ENCODE measurements around the gene FUT7.

FUT7 gene

GRCh38 chr9:137031904-137032640 is at the start of gene FUT7:
FUT7 (minus strand) TSS chr9:137032088; CDS start chr9:137031991, 97 bp downstream.
- Histone ChIP-seq H4K20me1 (ENCODE audit: insufficient read depth) (no peaks in the 10 kb centered on the region), H3K4me1 (ENCODE audit: low read depth, poor library complexity, severe bottlenecking) (peaks cover 44% of the 10 kb centered on the region), H3K4me3 (IDR thresholded peaks at IDR 0.05; ENCODE audit: insufficient read depth, low read depth, low read length) (no peak within 1 kb of the TSS), H3K4me2 (no peak within 1 kb of the TSS; the same call in 1 of the 2 replicates), H3K27me3 (ENCODE audit: insufficient read depth, low read depth) (peaks cover 13% of the 10 kb centered on the region; the same call in 1 of the 2 replicates), H2AFZ (ENCODE audit: low read depth) (no peak within 1 kb of the TSS), H3K79me2 (ENCODE audit: insufficient read depth, low read depth) (no peaks in the 10 kb centered on the region), H3K27ac (no peak within 1 kb of the TSS), H3K36me3 (ENCODE audit: insufficient read depth) (no peaks in the 10 kb centered on the region), H3K9ac (no peak within 1 kb of the TSS)
- TF ChIP-seq CTCF (conservative IDR thresholded peaks at IDR 0.05; ENCODE audit: low read depth, low read length) = no peak

- no peaks in the 10 kb centered on the region for H3K79me2 ChIP-seq (ENCODE audit: insufficient read depth, low read depth)
- no peak overlapping the region for H2AFZ ChIP-seq (ENCODE audit: low read depth)
- peaks cover 5% of the 10 kb centered on the region; the same call in 1 of the 2 replicates for H3K27me3 ChIP-seq (ENCODE audit: insufficient read depth, low read depth)
- no peak overlapping the region for H3K9ac ChIP-seq
- no peak overlapping the region for H3K4me2 ChIP-seq
- no peak overlapping the region for H3K4me3 ChIP-seq (IDR thresholded peaks at IDR 0.05; ENCODE audit: insufficient read depth, low read depth, low read length)
- H4K20me1 ChIP-seq (ENCODE audit: insufficient read depth) = no peaks in the 10 kb centered on the region
- H3K27ac ChIP-seq = no peak overlapping the region
- no peaks in the 10 kb centered on the region for H3K36me3 ChIP-seq (ENCODE audit: insufficient read depth)
- peaks cover 2% of the 10 kb centered on the region for H3K4me1 ChIP-seq (ENCODE audit: low read depth, poor library complexity, severe bottlenecking)
- TF ChIP-seq CTCF (conservative IDR thresholded peaks at IDR 0.05; ENCODE audit: low read depth, low read length) = no peak
Observed at GRCh38 chr9:137080260-137081122, 48.6 kb upstream of the FUT7 start.

GRCh38 chr9:137079401-137079787 is 47.5 kb upstream of the FUT7 start:
- H3K36me3 ChIP-seq (ENCODE audit: insufficient read depth) = no peaks in the 10 kb centered on the region
- no peak overlapping the region for H3K4me2 ChIP-seq
- no peak overlapping the region for H3K9ac ChIP-seq
- H4K20me1 ChIP-seq (ENCODE audit: insufficient read depth) = no peaks in the 10 kb centered on the region
- H3K27ac ChIP-seq = no peak overlapping the region
- no peak overlapping the region for H2AFZ ChIP-seq (ENCODE audit: low read depth)
- no peaks in the 10 kb centered on the region for H3K4me1 ChIP-seq (ENCODE audit: low read depth, poor library complexity, severe bottlenecking)
- no peak overlapping the region for H3K4me3 ChIP-seq (IDR thresholded peaks at IDR 0.05; ENCODE audit: insufficient read depth, low read depth, low read length)
- peaks cover 5% of the 10 kb centered on the region; the same call in 1 of the 2 replicates for H3K27me3 ChIP-seq (ENCODE audit: insufficient read depth, low read depth)
- H3K79me2 ChIP-seq (ENCODE audit: insufficient read depth, low read depth) = no peaks in the 10 kb centered on the region
- no peak for TF ChIP-seq CTCF (conservative IDR thresholded peaks at IDR 0.05; ENCODE audit: low read depth, low read length)

GRCh38 chr9:137078701-137079400 is 47.0 kb upstream of the FUT7 start:
- Histone ChIP-seq H3K4me1 (ENCODE audit: low read depth, poor library complexity, severe bottlenecking) (no peaks in the 10 kb centered on the region), H3K27me3 (ENCODE audit: insufficient read depth, low read depth) (peaks cover 5% of the 10 kb centered on the region; the same call in 1 of the 2 replicates), H3K79me2 (ENCODE audit: insufficient read depth, low read depth) (no peaks in the 10 kb centered on the region), H3K27ac (no peak overlapping the region), H3K4me3 (IDR thresholded peaks at IDR 0.05; ENCODE audit: insufficient read depth, low read depth, low read length) (no peak overlapping the region), H3K9ac (no peak overlapping the region), H3K4me2 (no peak overlapping the region), H4K20me1 (ENCODE audit: insufficient read depth) (no peaks in the 10 kb centered on the region), H3K36me3 (ENCODE audit: insufficient read depth) (no peaks in the 10 kb centered on the region), H2AFZ (ENCODE audit: low read depth) (no peak overlapping the region)
- TF ChIP-seq CTCF (conservative IDR thresholded peaks at IDR 0.05; ENCODE audit: low read depth, low read length) = no peak

Data from KMS-11 (cell line).